HCT116 (cell line): ENCODE results near the gene PPDPF. TPM values are rescaled to one million over a fixed set of nuclear protein-coding genes. Genes with fewer than 3 reads are reported as not detected.

Source experiments
- ATAC-seq: fragments of 200-7000 bp; cut with Tn5 transposase; 2 replicates; pipeline ENCODE4 v1.9.1; 2020; ENCODE audit warnings: mild to moderate bottlenecking, moderate library complexity
- BruUV-seq: library from RNA; stranded (reverse); fragments of 400-500 nt; replicated peaks from 2 replicates; lab custom pipeline; 2021; lab: Mats Ljungman, UMichigan
- CTCF ChIA-PET: fragments of 300-600 bp; sonication (Branson Sonifier 250); formaldehyde crosslinking; loops from one replicate; lab custom pipeline; 2021; ENCODE audit warnings: antibody characterized with exemption; lab: Charles Lee
- POLR2A ChIA-PET: fragments of 300-600, 350-600 bp; sonication (Branson Sonifier 250); formaldehyde crosslinking; loops from one replicate; lab custom pipeline; 2021; ENCODE audit warnings: antibody characterized with exemption; lab: Charles Lee
- RAD21 ChIA-PET, 2 experiments: fragments of 300-600 bp; sonication (Branson Sonifier 250); formaldehyde crosslinking; loops; one replicate each; lab custom pipeline; 2023; ENCODE audit warnings: low total read pairs in 2 of 2; ENCODE audit not compliant: uncharacterized antibody in 2 of 2, unreplicated experiment in 2 of 2, low non-redundant PET in 1 of 2; lab: Charles Lee
- DNase-seq: peaks from one replicate; pipeline ENCODE4 v3.0.0-alpha.2; 2010; ENCODE audit warnings: low read depth, low spot score
- H2AFZ ChIP-seq: fragments of 200-600 bp; shearing (Covaris generic), sonication (generic); 2 replicates; pipeline ENCODE4 v1.6.1; 2017; ENCODE audit warnings: low read depth, mixed run types, mixed read lengths, antibody characterized with exemption, low read length; ENCODE audit not compliant: poor library complexity, severe bottlenecking
- H3K27ac ChIP-seq: 2 replicates; pipeline ENCODE4 v1.5.1; 2012; ENCODE audit warnings: low read depth, low read length
- H3K27me3 ChIP-seq: fragments of 200-600 bp; sonication (generic); 2 replicates; pipeline ENCODE4 v1.6.1; 2016; ENCODE audit warnings: mixed run types, low read length, mixed read lengths; ENCODE audit not compliant: insufficient read depth
- H3K36me3 ChIP-seq, 2 experiments: fragments of 200-500 bp in 1 of 2; fragments of 200-600 bp in 1 of 2; sonication (Bioruptor generic) in 1 of 2; sonication (generic) in 1 of 2; 2 replicates each; pipeline versions ENCODE4 v1.5.1 to v1.6.1; 2014 to 2016; ENCODE audit warnings: low read length in 2 of 2, inconsistent platforms in 1 of 2, mixed read lengths in 1 of 2, mixed run types in 1 of 2; ENCODE audit not compliant: insufficient read depth in 2 of 2, control insufficient read depth in 1 of 2
- H3K4me1 ChIP-seq, 2 experiments: fragments of 200-600 bp in 1 of 2; sonication (generic) in 1 of 2; 2 replicates each; pipeline versions ENCODE4 v1.5.1 to v1.6.1; 2012 to 2017; ENCODE audit warnings: low read length in 2 of 2, inconsistent platforms in 1 of 2, mild to moderate bottlenecking in 1 of 2, mixed read lengths in 1 of 2, mixed run types in 1 of 2, moderate library complexity in 1 of 2; ENCODE audit not compliant: insufficient read depth in 2 of 2, control insufficient read depth in 1 of 2
- H3K4me2 ChIP-seq: fragments of 200-600 bp; sonication (generic); 2 replicates; pipeline ENCODE4 v1.6.1; 2017; ENCODE audit warnings: mixed run types, low read length, mixed read lengths
- H3K4me3 ChIP-seq, 2 experiments: fragments of 200-600 bp in 1 of 2; sonication (generic) in 1 of 2; replicated peaks in 1 of 2; 2 replicates each; pipeline ENCODE4 v1.5.1; 2011 to 2016; ENCODE audit warnings: low read length in 2 of 2, control low read depth in 1 of 2, low read depth in 1 of 2, mild to moderate bottlenecking in 1 of 2, mixed read lengths in 1 of 2, mixed run types in 1 of 2
- H3K79me2 ChIP-seq: fragments of 200-600 bp; sonication (generic); 2 replicates; pipeline ENCODE4 v1.6.1; 2017; ENCODE audit warnings: mild to moderate bottlenecking, mixed run types, low read length, moderate library complexity, mixed read lengths; ENCODE audit not compliant: insufficient read depth
- H3K9ac ChIP-seq: fragments of 200-600 bp; sonication (generic); 2 replicates; pipeline ENCODE4 v1.6.1; 2016; ENCODE audit warnings: low read length, mixed read lengths
- H3K9me2 ChIP-seq: fragments of 200-600 bp; sonication (generic), shearing (Covaris generic); 2 replicates; pipeline ENCODE4 v1.6.1; 2017; ENCODE audit warnings: mixed run types, mild to moderate bottlenecking, moderate library complexity; ENCODE audit not compliant: insufficient read depth
- H3K9me3 ChIP-seq, 2 experiments: fragments of 200-500 bp in 1 of 2; fragments of 200-600 bp in 1 of 2; sonication (Bioruptor generic) in 1 of 2; sonication (generic) in 1 of 2; 2 replicates each; pipeline ENCODE4 v1.6.1; 2014 to 2017; ENCODE audit warnings: low read length in 2 of 2, mixed read lengths in 2 of 2, inconsistent platforms in 1 of 2, low read depth in 1 of 2, mild to moderate bottlenecking in 1 of 2, mixed run types in 1 of 2, moderate library complexity in 1 of 2; ENCODE audit not compliant: control insufficient read depth in 1 of 2, insufficient read depth in 1 of 2
- H4K20me1 ChIP-seq: fragments of 200-600 bp; sonication (generic), shearing (Covaris generic); 2 replicates; pipeline ENCODE4 v1.6.1; 2017; ENCODE audit warnings: mixed run types, mild to moderate bottlenecking, moderate library complexity; ENCODE audit not compliant: insufficient read depth
- CBX3 ChIP-seq: IDR thresholded peaks from 2 replicates; pipeline ENCODE4 v1.6.1; 2012; ENCODE audit warnings: low read depth
- CEBPB ChIP-seq: IDR thresholded peaks from 2 replicates; pipeline ENCODE4 v1.6.1; 2012; ENCODE audit warnings: low read depth
- EGR1 ChIP-seq: IDR thresholded peaks from 2 replicates; pipeline ENCODE4 v1.6.1; 2012; ENCODE audit warnings: low read depth
- EZH2 ChIP-seq: fragments of 200-600 bp; sonication (generic); IDR thresholded peaks from 2 replicates; pipeline ENCODE4 v1.6.1; 2017; ENCODE audit warnings: antibody characterized with exemption, mixed run types
- FOSL1 ChIP-seq: IDR thresholded peaks from 2 replicates; pipeline ENCODE4 v1.6.1; 2012; ENCODE audit warnings: low read depth
- JUND ChIP-seq: IDR thresholded peaks from 2 replicates; pipeline ENCODE4 v1.6.1; 2012
- POLR2A ChIP-seq: IDR thresholded peaks from 2 replicates; pipeline ENCODE4 v1.7.0; 2011; ENCODE audit warnings: borderline replicate concordance; ENCODE audit not compliant: insufficient read depth, insufficient read length; ENCODE audit errors: extremely low read depth
- POLR2AphosphoS5 ChIP-seq: IDR thresholded peaks from 2 replicates; pipeline ENCODE4 v1.6.1; 2011; ENCODE audit warnings: mild to moderate bottlenecking, low read depth, low read length, moderate library complexity
- SRF ChIP-seq: IDR thresholded peaks from 2 replicates; pipeline ENCODE4 v1.6.1; 2012; ENCODE audit warnings: low read depth
- TCF7L2 ChIP-seq: IDR thresholded peaks from 2 replicates; pipeline ENCODE4 v1.7.0; 2011; ENCODE audit warnings: borderline replicate concordance, inconsistent platforms; ENCODE audit not compliant: insufficient read depth, insufficient read length; ENCODE audit errors: extremely low read depth
- YY1 ChIP-seq: IDR thresholded peaks from 2 replicates; pipeline ENCODE4 v1.6.1; 2011; ENCODE audit warnings: low read length, low read depth, moderate library complexity, mild to moderate bottlenecking; ENCODE audit not compliant: insufficient replicate concordance; ENCODE audit errors: extremely low read depth
- ZFX ChIP-seq: fragments of 450-650 bp; IDR thresholded peaks from 2 replicates; pipeline ENCODE4 v1.6.1; 2017
- ZNF274 ChIP-seq: fragments of 200-500 bp; sonication (Bioruptor generic); IDR thresholded peaks from 2 replicates; pipeline ENCODE4 v1.6.1; 2014; ENCODE audit warnings: mild to moderate bottlenecking, low read depth, low read length, inconsistent platforms
- intact Hi-C: fragments of 100-400 bp; cut with micrococcal nuclease; formaldehyde crosslinking; loops from 2 replicates; pipeline ENCODE4 v1.10.0; 2022
- total RNA-seq: library from RNA; stranded (reverse); gene quantifications from one replicate; pipeline ENCODE4 v1.2.1, GENCODE V29; 2021; ENCODE audit not compliant: unreplicated experiment
- TF ChIP-seq, protein P1 (sequence below): IDR thresholded peaks from 2 replicates; pipeline ENCODE4 v1.6.1; 2012
- TF ChIP-seq, protein P2 (sequence below), 3 experiments: fragments of 200-600 bp in 1 of 3; sonication (generic) in 1 of 3; IDR thresholded peaks in 2 of 3; conservative IDR thresholded peaks in 1 of 3; 2 replicates each; pipeline ENCODE4 v1.5.1; 2012 to 2017; ENCODE audit warnings: low read depth in 2 of 3, low read length in 2 of 3, antibody characterized with exemption in 1 of 3, borderline replicate concordance in 1 of 3, control low read depth in 1 of 3, mild to moderate bottlenecking in 1 of 3, mixed read lengths in 1 of 3, mixed run types in 1 of 3, moderate library complexity in 1 of 3; ENCODE audit not compliant: insufficient read depth in 1 of 3
- TF ChIP-seq, protein P3 (sequence below): IDR thresholded peaks from 2 replicates; pipeline ENCODE4 v1.6.1; 2012

The PPDPF gene
- total RNA-seq, 1 experiment from 2014 or later: 346 TPM

DNA sequence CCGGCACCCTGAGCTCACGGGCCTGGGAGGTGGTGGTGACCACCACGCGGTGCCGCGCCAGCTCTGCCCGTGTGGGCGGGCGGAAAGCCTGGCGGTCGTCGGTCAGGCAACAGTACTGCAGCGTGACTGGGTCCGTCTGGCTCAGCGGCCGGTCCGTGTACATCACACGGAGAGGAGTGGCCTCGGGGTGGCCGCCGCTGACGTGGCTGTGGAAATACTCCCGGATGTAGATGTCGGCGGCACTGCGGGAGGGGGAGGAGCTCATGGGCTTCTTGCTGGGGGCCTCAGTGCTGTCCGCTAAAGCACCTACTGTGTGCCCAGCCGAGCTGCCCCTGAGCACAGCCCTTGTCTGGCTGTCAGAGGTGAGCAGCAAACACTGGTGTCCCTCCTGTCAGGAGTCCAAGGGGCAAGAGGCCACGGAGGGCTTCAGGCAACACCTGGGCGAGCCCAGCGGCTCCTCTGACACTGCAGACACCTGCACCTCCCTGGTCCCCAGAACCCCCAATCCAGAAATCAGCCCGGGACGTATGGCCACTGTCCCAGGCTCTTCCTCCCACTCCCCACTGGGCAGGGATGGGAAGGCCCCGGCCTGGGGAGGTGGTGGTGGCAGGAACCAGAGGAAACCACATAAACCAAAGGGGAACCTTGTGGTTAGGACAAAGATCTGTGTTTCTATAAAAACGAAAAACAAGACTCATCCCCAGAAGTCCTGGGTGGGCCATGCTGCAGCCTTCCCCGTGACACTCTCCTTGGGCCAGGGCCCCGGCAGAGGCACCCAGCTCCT is 47.0 kb downstream of the PPDPF start:
- Histone ChIP-seq H3K4me2 (no peak overlapping the region), H3K9me3 (no peaks in the 10 kb centered on the region), H3K79me2 (no peaks in the 10 kb centered on the region), H2AFZ (no peak overlapping the region), H3K9me2 (no peaks in the 10 kb centered on the region), H3K4me1 (no peaks in the 10 kb centered on the region), H3K4me3 (no peak overlapping the region), H3K27me3 (no peaks in the 10 kb centered on the region), H4K20me1 (no peaks in the 10 kb centered on the region), H3K36me3 (no peaks in the 10 kb centered on the region), H3K27ac (no peak overlapping the region), H3K9ac (no peak overlapping the region)
- ATAC-seq (no peak), DNase-seq (no peak)
- BruUV-seq: no TSS peak
- TF ChIP-seq ZFX (no peak), TCF7L2 (no peak), EGR1 (no peak), POLR2A (no peak), JUND (no peak), FOSL1 (no peak), ZNF274 (no peak), SRF (no peak), CBX3 (no peak), CEBPB (no peak), POLR2AphosphoS5 (no peak), EZH2 (no peak), YY1 (no peak)
- TF ChIP-seq, protein P1, sequence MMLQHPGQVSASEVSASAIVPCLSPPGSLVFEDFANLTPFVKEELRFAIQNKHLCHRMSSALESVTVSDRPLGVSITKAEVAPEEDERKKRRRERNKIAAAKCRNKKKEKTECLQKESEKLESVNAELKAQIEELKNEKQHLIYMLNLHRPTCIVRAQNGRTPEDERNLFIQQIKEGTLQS: no peak
- TF ChIP-seq, protein P2, sequence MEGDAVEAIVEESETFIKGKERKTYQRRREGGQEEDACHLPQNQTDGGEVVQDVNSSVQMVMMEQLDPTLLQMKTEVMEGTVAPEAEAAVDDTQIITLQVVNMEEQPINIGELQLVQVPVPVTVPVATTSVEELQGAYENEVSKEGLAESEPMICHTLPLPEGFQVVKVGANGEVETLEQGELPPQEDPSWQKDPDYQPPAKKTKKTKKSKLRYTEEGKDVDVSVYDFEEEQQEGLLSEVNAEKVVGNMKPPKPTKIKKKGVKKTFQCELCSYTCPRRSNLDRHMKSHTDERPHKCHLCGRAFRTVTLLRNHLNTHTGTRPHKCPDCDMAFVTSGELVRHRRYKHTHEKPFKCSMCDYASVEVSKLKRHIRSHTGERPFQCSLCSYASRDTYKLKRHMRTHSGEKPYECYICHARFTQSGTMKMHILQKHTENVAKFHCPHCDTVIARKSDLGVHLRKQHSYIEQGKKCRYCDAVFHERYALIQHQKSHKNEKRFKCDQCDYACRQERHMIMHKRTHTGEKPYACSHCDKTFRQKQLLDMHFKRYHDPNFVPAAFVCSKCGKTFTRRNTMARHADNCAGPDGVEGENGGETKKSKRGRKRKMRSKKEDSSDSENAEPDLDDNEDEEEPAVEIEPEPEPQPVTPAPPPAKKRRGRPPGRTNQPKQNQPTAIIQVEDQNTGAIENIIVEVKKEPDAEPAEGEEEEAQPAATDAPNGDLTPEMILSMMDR (IDR thresholded peaks at IDR 0.05 in 2 of 3, conservative IDR thresholded peaks at IDR 0.05 in 1 of 3; ENCODE audit: borderline replicate concordance in 1 of 3, insufficient read depth in 1 of 3, low read depth in 2 of 3, low read length in 2 of 3): no peak
- TF ChIP-seq, protein P3, sequence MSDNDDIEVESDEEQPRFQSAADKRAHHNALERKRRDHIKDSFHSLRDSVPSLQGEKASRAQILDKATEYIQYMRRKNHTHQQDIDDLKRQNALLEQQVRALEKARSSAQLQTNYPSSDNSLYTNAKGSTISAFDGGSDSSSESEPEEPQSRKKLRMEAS: no peak
- intact Hi-C loops: no loop called here
- POLR2A ChIA-PET: interaction anchor here (0.6 kb wide), 1 partner anchor 299 kb away, joined by 3 read pairs; no protein-coding TSS in a partner anchor
- CTCF ChIA-PET: no interaction called here
- RAD21 ChIA-PET: no interaction called here
